Measurements from ENCODE around the gene ZCCHC14. TPM values are rescaled to one million over a fixed set of nuclear protein-coding genes. Genes with fewer than 3 reads are reported as not detected.

ZCCHC14 gene
- total RNA-seq, 1 experiment from 2014 or later, result 37.8 TPM

DNA sequence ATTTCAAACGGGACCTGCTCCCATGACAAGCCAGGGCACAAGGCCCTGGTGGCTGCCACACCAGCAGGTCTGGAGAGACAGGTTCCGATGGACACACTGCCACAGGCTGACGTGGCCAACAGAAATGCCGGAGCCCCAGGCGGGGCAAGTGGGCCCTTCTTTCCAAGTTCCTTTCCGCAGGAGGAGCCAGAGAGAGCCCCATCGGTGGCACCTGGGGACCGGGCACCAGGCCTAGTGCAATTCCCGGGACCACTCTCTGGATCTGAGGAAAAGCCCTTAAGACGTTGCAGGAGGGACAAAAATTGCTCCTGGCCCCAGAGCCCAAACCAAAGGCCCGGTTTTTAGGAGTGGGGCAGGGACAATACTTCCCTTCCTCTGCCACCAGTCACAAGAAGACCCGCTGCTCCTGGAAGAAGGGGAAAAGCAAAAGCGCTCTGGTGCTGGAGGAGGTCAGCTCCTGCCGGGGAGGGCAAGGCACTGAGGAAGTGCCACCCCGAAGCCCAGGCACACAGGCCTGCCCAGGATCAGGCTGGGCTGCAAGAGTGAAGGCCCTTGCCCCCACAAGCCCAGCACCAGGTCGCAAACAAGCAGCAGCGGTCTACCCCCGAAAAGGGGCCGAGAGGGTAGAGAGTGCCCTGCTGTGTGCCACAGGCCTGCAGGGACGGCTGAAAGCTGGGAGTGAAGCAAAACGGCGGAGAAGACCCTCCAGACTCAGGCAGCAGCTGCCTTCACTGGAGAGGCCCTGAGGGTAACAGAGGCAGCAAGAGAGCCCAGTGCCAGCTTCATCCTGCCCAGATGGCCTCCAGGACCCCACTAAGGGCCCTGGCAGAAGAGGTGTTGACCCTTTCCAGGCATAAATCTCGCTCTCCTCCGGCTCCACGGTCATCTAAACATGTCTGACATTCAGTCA, 71.6 kb downstream of the ZCCHC14 start (continued):
- TF ChIP-seq, protein P1, sequence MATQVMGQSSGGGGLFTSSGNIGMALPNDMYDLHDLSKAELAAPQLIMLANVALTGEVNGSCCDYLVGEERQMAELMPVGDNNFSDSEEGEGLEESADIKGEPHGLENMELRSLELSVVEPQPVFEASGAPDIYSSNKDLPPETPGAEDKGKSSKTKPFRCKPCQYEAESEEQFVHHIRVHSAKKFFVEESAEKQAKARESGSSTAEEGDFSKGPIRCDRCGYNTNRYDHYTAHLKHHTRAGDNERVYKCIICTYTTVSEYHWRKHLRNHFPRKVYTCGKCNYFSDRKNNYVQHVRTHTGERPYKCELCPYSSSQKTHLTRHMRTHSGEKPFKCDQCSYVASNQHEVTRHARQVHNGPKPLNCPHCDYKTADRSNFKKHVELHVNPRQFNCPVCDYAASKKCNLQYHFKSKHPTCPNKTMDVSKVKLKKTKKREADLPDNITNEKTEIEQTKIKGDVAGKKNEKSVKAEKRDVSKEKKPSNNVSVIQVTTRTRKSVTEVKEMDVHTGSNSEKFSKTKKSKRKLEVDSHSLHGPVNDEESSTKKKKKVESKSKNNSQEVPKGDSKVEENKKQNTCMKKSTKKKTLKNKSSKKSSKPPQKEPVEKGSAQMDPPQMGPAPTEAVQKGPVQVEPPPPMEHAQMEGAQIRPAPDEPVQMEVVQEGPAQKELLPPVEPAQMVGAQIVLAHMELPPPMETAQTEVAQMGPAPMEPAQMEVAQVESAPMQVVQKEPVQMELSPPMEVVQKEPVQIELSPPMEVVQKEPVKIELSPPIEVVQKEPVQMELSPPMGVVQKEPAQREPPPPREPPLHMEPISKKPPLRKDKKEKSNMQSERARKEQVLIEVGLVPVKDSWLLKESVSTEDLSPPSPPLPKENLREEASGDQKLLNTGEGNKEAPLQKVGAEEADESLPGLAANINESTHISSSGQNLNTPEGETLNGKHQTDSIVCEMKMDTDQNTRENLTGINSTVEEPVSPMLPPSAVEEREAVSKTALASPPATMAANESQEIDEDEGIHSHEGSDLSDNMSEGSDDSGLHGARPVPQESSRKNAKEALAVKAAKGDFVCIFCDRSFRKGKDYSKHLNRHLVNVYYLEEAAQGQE (IDR thresholded peaks at IDR 0.05; ENCODE audit: low read depth), result no peak
- TF ChIP-seq, protein P2, sequence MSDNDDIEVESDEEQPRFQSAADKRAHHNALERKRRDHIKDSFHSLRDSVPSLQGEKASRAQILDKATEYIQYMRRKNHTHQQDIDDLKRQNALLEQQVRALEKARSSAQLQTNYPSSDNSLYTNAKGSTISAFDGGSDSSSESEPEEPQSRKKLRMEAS (IDR thresholded peaks at IDR 0.05), result no peak
- no peak for TF ChIP-seq YY1 (IDR thresholded peaks at IDR 0.05; ENCODE audit: extremely low read depth, insufficient replicate concordance, low read depth, low read length)

- no peak overlapping the region for H3K4me3 ChIP-seq (replicated peaks in 1 of 2; ENCODE audit: low read depth in 1 of 2, low read length in 2 of 2)
- H4K20me1 ChIP-seq (ENCODE audit: insufficient read depth), result no peaks in the 10 kb centered on the region
- no TSS peak for BruUV-seq (replicated peaks)
- H2AFZ ChIP-seq (ENCODE audit: low read depth, low read length, poor library complexity, severe bottlenecking), result no peak overlapping the region
- TF ChIP-seq ZNF274 (IDR thresholded peaks at IDR 0.05; ENCODE audit: low read depth, low read length) (no peak), RAD21 (IDR thresholded peaks at IDR 0.05; ENCODE audit: low read depth) (peak; percentile 7; the same call in 1 of the 2 replicates), CTCF (IDR thresholded peaks at IDR 0.05 in 2 of 3, conservative IDR thresholded peaks at IDR 0.05 in 1 of 3; ENCODE audit: borderline replicate concordance in 1 of 3, insufficient read depth in 1 of 3, low read depth in 2 of 3, low read length in 2 of 3) (peak; percentile 9 to 60 (median 43); a peak in 4 of 6 replicates), YY1 (IDR thresholded peaks at IDR 0.05; ENCODE audit: extremely low read depth, insufficient replicate concordance, low read depth, low read length) (no peak)
- peaks cover 20 to 22% of the 10 kb centered on the region in 2 experiments; a peak in 3 of 4 replicates for H3K36me3 ChIP-seq (ENCODE audit: control insufficient read depth in 1 of 2, insufficient read depth in 2 of 2, low read length in 2 of 2)
- H3K27me3 ChIP-seq (ENCODE audit: insufficient read depth, low read length), result no peaks in the 10 kb centered on the region
- intact Hi-C loops (cut with micrococcal nuclease), result no loop called here
- no peak overlapping the region for H3K9ac ChIP-seq (ENCODE audit: low read length)
- no peak overlapping the region for H3K27ac ChIP-seq (ENCODE audit: low read depth, low read length)
- no peak overlapping the region for H3K4me2 ChIP-seq (ENCODE audit: low read length)
- no peaks in the 10 kb centered on the region for H3K9me3 ChIP-seq (ENCODE audit: control insufficient read depth in 1 of 2, insufficient read depth in 1 of 2, low read depth in 1 of 2, low read length in 2 of 2)
- H3K9me2 ChIP-seq (ENCODE audit: insufficient read depth), result no peaks in the 10 kb centered on the region
- POLR2A ChIA-PET, result interaction anchor here (1.1 kb wide), 1 partner anchor 216 kb away, joined by 3 read pairs; no protein-coding TSS in a partner anchor
- DNase-seq (ENCODE audit: low read depth, low spot score) (no peak), ATAC-seq (peak; percentile 66)
- RAD21 ChIA-PET (ENCODE audit: low non-redundant PET in 1 of 2, low total read pairs in 2 of 2, uncharacterized antibody in 2 of 2, unreplicated experiment in 2 of 2), result no interaction called here
- no peaks in the 10 kb centered on the region; the same call in 1 of the 2 replicates for H3K79me2 ChIP-seq (ENCODE audit: insufficient read depth, low read length)
- H3K4me1 ChIP-seq (ENCODE audit: control insufficient read depth in 1 of 2, insufficient read depth in 2 of 2, low read length in 2 of 2), result no peaks in the 10 kb centered on the region
- CTCF ChIA-PET, result interaction anchor here (0.8 to 1.7 kb wide), 5 partner anchors 11 to 216 kb away, joined by 3 to 5 read pairs (median 4); no protein-coding TSS in a partner anchor
Observed at GRCh38 chr16:87420026-87421002, 72.5 kb downstream of the ZCCHC14 start.

All from HCT116 (cell line).